ENCODE measurements around the gene MAP1B.
"Not testable (repeated sequence)": the region's sequence is repeated elsewhere in the genome, so short reads cannot be mapped to it uniquely, and the experiment has no call there.

The MAP1B gene

DNA sequence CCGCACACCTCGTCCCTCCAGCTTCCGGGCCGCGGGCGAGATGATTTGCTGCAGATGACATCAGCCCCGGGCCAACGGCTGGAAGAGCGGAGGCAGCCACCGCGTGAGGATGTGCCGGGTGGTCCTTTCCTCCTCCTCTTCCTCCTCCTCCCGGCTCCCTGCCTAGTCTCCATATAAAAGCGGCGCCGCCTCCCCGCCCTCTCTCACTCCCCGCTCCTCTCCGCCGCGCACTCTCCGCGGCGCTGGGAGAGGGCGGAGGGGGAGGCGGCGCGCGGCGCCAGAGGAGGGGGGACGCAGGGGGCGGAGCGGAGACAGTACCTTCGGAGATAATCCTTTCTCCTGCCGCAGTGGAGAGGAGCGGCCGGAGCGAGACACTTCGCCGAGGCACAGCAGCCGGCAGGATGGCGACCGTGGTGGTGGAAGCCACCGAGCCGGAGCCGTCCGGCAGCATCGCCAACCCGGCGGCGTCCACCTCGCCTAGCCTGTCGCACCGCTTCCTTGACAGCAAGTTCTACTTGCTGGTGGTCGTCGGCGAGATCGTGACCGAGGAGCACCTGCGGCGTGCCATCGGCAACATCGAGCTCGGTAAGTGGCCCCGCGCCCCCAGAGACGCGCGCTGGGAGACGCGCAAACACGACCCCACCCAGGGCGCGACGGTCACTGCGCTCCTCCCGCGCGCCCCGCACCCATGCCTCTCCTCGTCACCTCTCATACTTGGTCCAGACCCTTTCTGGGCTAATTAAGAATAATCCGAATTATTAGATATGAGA is at the start of gene MAP1B:
Gene MAP1B, plus strand, starts transcription at position 345 of the 770 bp plus-strand sequence. Its CDS starts 57 bp downstream, at position 402.
- no peak for DNase-seq

DNA sequence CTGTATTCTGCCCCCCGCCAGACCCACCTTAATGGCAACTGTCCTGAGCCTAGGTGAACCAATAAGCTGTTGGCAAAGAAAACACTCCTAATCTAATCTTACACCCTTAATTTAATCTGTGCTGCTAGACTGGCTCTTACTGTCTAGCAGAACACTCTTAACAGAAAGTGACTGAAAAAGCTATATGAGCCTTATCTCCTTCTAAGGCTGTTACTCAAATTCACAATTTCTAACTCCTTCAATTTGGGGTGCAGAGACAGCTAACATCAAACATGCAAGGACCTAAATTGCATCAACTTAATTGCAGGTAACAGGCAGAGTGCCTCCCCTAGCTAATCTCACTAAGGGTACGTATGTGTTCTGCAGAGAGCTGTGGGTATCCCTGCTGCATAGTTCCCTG is 49.5 kb upstream of the MAP1B start:
- no peak for DNase-seq

DNA sequence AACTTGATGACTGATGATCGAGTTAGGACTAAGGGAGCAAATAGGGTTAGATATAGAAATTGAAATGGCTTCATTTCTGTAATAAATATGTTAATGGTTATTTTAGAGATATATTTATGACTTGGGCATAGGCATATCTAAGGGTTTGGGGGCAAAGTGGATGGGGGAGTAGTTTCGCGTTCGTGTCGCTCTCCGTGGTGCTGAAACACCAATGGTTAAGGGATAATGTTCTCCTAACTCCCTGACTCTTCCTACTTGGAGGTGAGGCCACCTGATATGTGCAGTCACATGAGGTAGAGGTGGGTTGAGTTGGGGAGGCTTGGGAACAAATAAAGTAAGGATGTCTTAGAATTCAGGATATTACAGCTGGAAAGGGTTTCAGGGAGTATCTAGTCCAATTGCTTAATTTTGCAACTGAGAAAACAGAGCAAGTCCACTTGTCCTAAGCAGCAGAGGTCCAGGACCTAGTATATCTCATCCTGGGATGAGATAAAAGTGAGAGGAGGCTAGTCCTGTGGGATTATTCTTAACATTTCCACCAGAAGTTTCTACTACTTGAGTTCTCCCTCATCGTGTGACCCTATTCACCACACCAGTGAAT is 44.0 kb upstream of the MAP1B start:
- no peak for DNase-seq

DNA sequence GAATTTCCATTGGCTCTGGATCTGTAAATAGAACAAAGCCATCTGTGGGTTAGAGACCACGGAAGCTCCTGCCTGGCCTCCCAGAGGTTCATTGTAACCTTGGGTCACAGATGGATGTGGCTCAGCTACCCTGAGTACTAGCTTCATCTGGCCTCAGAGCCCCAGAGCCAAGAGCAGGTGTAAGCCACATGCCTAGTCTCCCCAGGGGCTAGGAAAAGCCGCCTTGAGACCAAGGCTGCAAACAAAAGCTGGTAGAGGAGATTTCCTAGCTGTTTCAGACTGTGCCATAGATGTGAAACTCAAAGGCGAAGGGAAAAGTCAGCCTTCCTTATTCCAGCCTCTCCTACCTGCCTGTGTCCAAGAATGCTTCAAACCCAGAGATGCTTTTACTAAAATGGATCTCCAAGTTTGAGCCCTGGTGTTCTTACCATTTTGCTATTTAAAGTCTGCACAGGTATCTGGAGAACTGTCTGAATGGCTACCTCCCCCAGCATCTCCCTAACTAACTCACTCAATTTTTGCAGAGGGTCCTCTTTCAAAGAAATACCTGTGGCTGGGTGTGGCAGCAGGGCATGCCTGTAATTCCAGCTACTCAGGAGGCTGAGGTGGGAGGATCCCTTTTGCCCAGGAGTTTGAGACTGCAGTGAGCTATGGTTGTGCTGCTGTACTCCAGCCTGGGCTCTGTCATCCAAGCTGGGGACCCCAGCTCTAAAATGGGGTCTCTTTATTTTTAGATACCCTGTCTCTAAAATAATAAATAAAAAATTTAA is 42.3 kb upstream of the MAP1B start:
- no peak for DNase-seq

DNA sequence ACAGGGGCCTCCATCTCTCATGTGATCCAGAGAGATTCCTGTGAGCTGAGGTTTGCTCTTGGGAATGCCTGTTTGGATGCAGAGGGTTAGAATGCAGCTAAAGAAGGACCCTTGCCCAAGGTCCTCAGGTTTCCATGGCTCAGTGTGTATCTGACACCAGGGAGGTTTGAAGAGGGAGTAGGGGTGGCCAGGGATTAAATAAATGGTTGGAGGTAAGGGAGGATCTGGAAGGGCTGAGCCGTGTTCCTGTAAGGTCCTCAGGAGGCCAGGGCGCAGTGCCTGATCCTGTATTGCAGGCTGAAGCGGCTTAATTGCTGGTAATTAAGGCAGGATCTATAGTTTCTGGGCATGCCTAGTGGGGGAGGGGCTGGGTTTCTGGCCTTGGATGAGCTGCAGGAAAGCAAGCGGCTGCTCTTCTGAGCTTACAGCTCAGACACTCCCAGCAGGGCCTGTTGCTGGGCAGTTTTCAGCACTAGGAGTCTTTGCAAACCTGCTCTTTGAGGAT is 41.5 kb upstream of the MAP1B start:
- no peak for DNase-seq

DNA sequence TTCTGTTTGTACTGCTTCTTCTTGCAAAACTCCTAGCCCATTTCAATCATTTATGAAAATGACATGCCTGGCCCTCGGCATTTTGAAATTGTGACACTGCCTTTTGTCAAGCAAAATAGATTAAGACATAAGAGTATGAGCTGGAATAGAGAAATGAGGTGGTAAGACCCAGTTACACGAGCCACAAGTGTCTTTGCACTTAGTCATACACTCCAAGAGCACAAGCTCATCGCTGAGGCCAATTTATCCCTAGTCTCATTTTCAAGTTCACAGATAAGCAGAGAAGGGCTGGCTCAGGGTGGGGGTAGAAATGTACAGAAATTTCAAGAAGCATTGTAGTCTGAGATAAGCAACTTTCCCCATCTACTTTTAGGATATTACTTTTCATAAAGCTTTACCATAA is 40.6 kb upstream of the MAP1B start:
- no peak for DNase-seq

DNA sequence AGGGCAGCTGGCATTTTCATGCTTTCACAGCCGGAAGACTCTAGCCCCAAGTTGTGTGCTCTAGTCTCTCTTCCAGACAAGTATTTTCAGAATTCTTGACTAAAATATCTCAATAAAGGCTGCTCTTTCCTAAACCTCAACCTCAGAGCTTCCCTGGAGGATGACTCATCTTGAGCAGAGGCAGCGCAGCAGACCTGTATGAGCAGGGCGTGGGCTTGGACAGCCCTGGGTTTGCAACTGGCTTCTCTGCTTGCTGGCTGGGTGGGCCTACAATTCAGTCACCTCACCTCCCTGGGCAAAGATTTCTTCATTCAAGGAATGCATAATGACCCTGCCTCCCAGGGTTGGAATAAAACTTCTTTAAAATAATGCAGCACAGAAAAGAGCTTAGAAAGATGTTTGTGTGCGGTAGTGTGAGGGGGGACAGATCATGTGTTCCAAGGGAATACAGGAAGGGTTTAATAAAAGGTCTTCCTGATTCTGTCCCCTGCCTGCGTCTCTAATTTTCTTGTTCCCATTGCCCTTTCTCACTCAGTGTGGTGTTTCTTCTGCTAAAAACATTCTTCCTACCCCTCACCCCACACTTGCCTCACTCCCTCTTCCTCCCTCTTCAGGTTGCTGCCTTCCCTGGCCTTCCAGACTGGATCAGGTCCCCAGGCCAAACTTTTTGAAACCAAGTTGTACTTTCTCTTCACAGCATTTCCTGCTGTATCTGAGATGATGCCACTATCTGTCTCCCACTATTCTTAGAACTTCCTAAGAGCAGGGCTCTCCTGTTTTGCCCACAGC is 39.4 kb upstream of the MAP1B start:
- DNase-seq, result no peak

DNA sequence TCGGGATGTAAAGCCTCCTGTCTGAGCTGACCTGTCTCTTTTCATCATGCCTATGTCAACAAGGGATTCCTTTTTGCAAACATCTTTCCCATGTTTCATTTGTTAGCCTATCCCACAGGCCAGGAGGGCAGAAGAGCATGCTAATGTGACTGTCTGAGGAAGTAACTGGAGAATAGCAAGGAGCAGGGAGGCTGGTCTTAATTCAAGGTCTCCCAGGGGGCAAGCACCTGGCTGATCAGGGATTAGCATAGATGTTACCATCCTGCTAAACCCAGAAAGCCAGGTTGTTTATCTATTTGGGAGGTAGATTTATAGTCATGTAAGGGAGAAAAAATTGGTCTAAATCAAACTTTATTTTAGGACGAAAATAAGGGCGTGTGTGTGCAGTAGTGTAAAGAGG is 36.7 kb upstream of the MAP1B start:
- DNase-seq, result no peak

DNA sequence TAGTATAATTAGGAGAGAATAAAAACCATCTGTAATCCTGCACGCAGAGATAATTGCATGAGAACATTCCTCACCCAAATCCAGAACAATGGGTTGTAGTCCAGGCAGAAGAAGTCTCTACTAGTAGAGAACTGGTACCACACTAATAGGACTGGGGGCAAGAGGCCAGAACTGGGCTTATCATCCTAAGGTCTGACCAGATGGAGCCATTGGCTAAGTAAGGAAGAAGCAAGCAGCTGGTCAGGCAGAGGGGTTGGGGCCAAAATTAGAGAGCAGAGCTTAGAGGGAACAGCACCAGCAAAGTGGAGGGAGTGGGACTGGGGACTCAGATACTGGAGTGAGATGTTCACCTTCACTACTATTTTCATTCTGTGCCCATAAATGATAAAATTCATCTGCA is 35.4 kb upstream of the MAP1B start:
- no peak for DNase-seq

DNA sequence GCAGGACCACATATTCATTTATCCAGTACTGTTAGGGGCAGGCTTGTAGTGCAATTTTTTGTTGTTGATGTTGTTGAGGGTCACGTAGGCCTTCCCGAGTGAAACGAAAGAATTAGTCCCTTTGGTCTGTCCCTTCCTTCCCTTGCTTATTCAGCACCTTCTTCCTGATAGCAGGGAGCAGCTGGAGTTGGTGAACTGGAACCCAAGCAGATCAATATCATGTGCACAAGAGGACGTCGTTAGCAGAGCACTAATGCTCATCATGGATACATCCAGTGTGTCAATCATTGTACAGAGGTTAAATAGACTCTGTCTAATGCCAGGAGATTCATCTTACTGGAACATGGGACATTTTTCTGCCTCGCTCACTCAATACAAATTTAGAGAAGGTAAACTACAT is 33.0 kb upstream of the MAP1B start:
- no peak for DNase-seq

DNA sequence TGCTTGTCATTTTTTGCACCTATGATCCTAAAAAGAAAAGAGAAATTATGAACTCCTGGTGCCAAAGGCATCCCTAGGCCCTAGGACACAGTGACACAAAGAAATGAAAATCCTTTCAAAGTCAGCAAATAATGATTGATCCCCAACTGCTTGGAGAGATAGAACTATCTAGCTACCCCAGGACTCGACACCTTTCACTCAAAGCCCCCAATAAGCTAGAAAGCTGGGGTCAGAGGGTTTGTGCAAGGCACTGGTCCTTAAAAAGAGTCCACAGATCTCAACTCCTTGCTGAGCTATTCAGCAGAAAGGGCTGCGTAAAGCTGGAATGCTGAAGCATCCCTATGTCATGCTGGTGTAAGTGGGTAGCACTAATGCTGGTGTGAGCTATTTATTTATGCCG is 31.8 kb upstream of the MAP1B start:
- no peak for DNase-seq

DNA sequence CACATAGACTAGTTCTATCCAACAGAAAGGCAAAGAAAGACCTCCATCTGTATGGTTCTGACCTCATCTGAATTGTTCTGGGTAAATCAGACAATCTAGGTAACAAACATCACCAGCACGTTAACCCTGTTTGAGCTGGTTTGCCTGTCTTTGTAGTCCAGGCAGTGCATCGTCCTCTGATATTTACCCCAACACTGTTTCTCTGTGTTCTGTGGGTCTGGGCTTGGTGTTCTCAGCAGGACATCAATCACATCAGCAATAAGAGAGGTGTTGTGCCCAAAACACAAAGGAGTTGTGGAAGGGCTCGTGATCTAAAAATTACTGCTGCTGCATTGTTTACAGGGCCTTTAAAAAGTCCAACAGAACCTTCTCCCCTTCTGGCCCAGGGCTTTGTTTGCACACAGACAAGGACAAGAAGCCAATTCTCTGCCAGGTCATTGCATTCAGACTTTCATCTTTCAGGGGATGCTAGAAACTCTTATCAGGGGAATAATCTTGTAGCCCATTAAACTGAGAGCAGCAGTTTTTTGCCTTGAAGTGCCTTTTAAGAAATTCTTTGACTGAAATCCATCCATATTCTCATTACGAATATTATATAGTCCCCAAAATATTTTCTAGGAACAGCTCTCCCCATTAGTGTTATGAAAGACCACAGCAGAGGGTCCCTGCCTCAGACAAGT is 30.5 kb upstream of the MAP1B start:
- no peak for DNase-seq

DNA sequence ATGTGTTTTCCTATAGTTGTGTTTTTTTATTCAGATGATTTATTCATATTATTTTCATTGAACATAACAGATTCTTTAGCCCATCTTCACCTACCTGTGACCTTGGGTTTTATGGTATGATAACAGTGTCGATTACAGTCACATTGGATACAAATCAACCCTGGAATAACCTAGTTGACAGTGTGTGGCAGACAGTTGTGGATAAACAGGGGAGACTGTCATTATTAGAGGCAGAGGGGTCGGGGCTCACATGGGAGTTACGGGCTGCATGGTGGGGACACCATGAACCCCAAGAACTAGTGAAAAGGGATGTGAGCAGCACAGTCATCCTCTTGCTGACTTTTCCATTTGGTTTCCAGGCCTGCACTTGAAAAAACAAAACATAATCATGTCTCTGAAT is 29.9 kb upstream of the MAP1B start:
- no peak for DNase-seq

DNA sequence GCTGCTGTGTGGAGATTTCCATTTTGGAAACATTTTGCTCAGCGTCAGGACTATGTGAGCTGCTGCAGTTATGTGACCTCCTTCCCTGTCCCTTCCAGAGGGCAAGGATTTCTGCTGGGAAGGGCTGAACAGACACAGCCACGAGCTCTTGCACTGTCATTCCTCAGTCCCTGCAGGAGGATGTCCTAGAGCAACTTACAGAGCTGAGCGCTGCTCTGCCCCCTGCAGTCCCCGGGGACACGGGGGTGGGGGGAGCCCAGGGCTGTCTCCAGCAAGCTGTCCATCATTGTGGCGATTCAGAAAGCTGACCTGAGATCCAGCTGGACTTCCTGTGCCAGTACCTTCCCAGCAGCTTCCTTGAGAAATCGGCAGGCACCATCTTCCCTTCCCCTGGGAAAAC is 28.0 kb upstream of the MAP1B start:
- DNase-seq, result no peak

DNA sequence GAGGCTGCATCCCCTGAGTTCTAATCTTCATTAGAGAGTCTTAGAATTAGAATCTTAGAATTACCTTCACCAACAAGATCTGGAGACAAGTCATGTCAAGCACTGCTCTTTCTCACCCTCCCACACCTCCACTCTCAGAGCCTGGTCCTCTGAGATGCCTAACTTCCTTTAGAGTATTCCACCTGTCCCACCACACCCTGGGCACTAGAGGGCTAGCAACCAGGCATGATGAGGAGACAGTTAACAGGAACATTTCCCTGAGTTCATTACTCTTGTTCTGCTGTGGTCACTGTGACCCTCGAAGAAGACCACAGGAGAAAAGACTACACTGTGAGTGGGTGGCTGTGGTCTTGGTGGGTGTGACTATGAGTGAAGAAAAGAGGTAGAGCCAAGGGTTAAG is 25.2 kb upstream of the MAP1B start:
- DNase-seq, result no peak

DNA sequence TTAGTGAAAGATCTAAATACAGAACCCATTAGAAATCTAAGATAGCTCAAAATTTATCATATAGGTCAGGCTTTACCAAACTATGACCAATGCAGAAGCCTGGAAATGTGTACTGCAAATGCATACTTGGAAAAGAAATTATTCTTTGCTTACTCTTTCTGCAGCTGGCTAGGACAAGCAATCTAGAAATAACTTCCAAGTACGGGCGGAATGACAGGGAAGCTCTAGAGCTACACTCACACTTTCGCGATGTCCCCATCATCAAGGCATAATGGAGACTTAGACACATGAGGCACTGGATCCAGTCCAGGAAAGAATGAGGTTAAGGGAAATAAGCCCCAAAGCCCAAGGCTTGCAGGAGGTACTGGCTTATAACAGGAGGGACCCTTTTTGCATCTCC is 22.4 kb upstream of the MAP1B start:
- no peak for DNase-seq

DNA sequence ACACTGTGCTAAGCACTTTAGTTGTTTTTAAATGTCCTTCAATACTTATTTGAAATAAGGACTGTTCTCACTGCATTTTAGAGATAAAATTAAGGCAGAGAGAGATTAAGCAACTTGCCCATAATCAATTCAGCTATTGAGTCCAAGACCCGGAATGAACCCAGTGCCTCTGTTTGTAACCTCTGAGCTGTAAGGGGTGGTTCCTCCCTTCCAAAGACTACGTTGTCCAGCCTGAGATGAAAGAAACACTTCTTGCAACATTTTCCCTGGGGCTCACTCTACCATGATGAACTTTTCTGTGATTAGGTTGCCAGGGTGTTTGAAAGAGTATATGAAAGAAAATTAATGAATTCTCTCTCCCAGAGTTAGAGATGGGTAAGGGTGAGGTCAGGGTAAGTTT is 22.0 kb upstream of the MAP1B start:
- DNase-seq, result no peak

DNA sequence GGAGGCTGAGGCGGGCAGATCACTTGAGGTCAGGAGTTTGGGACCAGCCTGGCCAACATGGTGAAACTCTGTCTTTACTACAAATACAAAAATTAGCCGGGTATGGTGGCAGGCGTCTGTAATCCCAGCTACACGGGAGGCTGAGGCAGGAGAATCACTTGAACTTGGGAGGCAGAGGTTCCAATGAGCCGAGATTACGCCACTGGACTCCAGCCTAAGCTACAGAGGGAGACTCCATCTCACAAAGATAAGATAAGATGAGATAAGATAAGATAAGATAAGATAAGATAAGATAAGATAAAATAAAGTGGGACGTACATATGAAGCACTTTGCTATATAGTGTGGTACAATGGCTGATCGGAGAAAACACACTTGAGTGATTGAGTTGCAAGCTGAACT is 17.6 kb upstream of the MAP1B start:
- not testable (repeated sequence) for DNase-seq

DNA sequence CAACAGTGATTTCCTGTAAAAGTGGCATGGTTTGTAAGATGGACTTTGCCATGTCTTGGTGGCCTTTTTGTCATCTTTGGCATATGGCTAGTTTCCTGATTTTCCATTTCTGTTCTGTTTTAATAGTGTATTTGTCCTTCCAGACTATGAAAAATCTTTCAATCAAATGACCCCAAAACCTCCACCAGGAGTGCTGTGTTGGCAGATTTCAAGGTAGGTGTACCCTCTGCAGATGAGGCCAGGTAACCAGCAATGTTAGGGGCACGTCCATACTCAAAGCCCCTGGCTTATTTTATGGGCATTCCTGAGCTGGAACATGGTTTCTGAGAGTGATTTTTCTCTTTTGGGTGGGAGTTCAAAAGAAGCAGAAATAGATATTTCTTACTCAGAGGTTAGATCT is 15.2 kb upstream of the MAP1B start:
- DNase-seq, result no peak

DNA sequence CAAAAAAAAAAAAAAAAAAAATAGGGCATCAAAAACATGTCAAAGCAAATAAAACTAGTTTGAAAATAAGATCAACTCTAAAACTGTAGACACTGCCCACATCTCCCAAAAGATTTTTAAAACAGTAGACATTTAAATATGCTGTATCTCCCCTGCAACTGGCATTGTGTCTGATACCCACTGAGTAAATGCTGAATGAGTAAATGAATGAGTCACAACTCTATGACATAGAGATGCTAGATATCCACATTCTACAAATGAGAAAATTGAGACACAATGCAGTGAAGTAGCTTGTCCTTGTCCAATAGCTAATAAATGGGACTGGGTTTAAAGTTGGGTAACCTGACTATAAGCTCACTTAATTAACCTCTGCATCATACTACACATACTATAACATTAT is 14.1 kb upstream of the MAP1B start:
- no peak for DNase-seq

DNA sequence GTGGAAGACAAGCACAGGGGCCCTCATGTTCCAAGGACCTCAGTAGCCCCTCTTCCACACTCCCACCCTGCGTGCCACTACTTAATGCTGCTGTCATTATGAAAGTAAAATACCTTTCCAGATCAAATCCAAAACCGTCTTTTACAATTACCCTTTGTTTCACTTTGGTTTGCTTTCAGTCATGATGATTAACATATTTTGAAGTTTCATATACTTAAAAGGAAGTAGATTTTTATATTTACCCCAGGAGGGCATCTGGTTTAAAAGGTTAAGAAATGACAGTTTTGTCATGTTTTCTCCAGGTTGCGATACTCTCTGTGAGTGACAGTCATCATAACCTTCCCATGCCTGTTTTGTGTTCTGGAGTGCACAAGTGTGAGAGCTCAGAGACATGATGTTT is 13.5 kb upstream of the MAP1B start:
- no peak for DNase-seq

DNA sequence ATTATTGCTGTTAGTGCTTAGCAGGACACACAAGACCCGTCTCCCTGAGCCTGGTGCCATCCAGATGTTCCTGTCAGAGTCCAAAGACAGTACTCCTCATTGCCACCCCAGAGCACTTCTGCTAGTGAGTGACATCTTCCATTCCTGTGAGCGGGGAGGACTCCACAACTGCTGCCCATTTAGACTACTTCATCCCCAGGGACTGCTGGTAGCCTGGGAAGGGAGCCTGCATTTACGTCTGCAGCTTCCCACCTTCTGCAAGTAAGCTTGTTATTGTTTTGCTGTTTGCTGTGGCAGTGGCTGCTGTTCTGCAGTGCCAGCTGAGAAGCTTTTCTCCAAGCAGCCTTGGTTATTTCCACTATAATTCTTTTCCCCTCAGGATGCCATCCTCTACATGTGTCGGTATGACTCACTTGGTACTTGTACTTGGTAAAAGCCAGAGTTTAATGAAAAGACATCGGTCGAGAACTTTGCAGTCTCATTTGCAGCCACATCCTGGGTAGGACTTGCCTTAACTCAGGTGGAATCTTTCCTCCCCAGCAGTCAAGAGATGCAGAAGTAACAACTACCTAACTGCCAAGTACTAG is 10.6 kb upstream of the MAP1B start:
- DNase-seq, result no peak
